GM19452 (cell line): ENCODE measurements around the gene HEBP1.

Experiments
- ATAC-seq: cut with Tn5 transposase; IDR thresholded peaks from one replicate; pipeline ENCODE4 v1.9.1; 2021; ENCODE audit not compliant: unreplicated experiment

HEBP1 gene

GRCh38 chr12:12992418-12993130, 7.5 kb downstream of the HEBP1 start:
- ATAC-seq: no peak

GRCh38 chr12:12990700-12991468, 9.2 kb downstream of the HEBP1 start:
- ATAC-seq: no peak

GRCh38 chr12:12987421-12987820, 12.6 kb downstream of the HEBP1 start:
- no peak for ATAC-seq

GRCh38 chr12:12986775-12987331, 13.2 kb downstream of the HEBP1 start:
- no peak for ATAC-seq

GRCh38 chr12:12985817-12986408, 14.2 kb downstream of the HEBP1 start:
- ATAC-seq: no peak

GRCh38 chr12:12984149-12984548, 15.9 kb downstream of the HEBP1 start:
- no peak for ATAC-seq

- no peak for ATAC-seq
Measured at GRCh38 chr12:12983420-12984035, 16.5 kb downstream of the HEBP1 start.

- no peak for ATAC-seq
Measured at GRCh38 chr12:12982331-12982730, 17.7 kb downstream of the HEBP1 start.

GRCh38 chr12:12979731-12980259, 20.3 kb downstream of the HEBP1 start:
- no peak for ATAC-seq

GRCh38 chr12:12979126-12979525, 20.9 kb downstream of the HEBP1 start:
- no peak for ATAC-seq

- ATAC-seq: no peak
Measured at GRCh38 chr12:12977231-12977630, 22.8 kb downstream of the HEBP1 start.

GRCh38 chr12:12976366-12976765, 23.7 kb downstream of the HEBP1 start:
- no peak for ATAC-seq

GRCh38 chr12:12975322-12976077, 24.6 kb downstream of the HEBP1 start:
- ATAC-seq: no peak

- no peak for ATAC-seq
Measured at GRCh38 chr12:12974211-12974610, 25.9 kb downstream of the HEBP1 start.

- no peak for ATAC-seq
Measured at GRCh38 chr12:12973019-12973418, 27.0 kb downstream of the HEBP1 start.

GRCh38 chr12:12965836-12966235, 34.2 kb downstream of the HEBP1 start:
- no peak for ATAC-seq

GRCh38 chr12:12964255-12964654, 35.8 kb downstream of the HEBP1 start:
- no peak for ATAC-seq

- no peak for ATAC-seq
Measured at GRCh38 chr12:12960639-12961209, 39.3 kb downstream of the HEBP1 start.

GRCh38 chr12:12958886-12959285, 41.2 kb downstream of the HEBP1 start:
- ATAC-seq: no peak
